ENCODE data around the gene JTB.

DNA sequence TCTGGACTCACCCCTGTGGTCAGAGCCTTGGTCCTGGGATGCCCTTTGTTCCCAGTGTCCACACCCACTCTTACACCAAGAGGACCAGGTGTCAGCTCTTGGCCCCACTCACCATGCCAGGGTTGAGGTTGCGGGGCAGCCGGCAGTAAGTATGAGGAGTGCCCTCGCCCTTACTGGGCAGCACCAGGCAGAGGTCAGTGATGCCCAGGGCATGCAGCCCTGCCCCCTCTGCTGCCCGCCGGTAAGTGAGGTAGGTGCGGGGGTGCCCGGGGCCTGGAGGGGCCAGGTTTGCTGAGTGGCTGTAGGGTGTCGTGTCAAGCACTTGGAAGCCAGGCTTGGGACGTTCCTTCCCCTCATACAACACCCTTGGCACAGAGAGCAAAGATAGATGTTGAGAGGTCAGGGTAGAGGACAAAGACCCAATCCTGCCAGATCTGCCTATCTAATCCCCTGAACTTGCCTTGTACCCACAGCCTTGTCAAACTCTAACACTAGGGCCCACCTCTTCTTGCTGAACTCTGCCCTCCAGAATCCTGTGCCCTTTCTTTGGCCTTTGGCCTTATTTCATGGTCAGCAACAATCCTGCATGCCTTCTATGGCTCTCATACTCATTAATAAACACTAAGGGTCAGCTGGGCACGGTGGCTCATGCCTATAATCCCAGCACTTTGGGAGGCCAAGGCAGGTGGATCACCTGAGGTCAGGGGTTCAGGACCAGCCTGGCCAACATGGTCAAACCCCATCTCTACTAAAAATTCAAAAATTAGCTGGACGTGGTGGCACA is 34.5 kb downstream of the JTB start:
- TF ChIP-seq POLR2AphosphoS5 (IDR thresholded peaks at IDR 0.05; ENCODE audit: low read depth, low read length) (no peak), TAF1 (IDR thresholded peaks at IDR 0.05; ENCODE audit: borderline replicate concordance, insufficient read depth, low read length) (no peak)
- TF ChIP-seq, protein P1, sequence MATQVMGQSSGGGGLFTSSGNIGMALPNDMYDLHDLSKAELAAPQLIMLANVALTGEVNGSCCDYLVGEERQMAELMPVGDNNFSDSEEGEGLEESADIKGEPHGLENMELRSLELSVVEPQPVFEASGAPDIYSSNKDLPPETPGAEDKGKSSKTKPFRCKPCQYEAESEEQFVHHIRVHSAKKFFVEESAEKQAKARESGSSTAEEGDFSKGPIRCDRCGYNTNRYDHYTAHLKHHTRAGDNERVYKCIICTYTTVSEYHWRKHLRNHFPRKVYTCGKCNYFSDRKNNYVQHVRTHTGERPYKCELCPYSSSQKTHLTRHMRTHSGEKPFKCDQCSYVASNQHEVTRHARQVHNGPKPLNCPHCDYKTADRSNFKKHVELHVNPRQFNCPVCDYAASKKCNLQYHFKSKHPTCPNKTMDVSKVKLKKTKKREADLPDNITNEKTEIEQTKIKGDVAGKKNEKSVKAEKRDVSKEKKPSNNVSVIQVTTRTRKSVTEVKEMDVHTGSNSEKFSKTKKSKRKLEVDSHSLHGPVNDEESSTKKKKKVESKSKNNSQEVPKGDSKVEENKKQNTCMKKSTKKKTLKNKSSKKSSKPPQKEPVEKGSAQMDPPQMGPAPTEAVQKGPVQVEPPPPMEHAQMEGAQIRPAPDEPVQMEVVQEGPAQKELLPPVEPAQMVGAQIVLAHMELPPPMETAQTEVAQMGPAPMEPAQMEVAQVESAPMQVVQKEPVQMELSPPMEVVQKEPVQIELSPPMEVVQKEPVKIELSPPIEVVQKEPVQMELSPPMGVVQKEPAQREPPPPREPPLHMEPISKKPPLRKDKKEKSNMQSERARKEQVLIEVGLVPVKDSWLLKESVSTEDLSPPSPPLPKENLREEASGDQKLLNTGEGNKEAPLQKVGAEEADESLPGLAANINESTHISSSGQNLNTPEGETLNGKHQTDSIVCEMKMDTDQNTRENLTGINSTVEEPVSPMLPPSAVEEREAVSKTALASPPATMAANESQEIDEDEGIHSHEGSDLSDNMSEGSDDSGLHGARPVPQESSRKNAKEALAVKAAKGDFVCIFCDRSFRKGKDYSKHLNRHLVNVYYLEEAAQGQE (IDR thresholded peaks at IDR 0.05; ENCODE audit: insufficient read depth in 1 of 2, low read depth in 2 of 2, low read length in 2 of 2): no peak
